HG03103 (cell line): ENCODE results near the gene KCNQ2.
A peak's percentile ranks its signal among the peaks of the same experiment; 100 is the strongest.
"Not testable (repeated sequence)": the region's sequence is repeated elsewhere in the genome, so short reads cannot be mapped to it uniquely, and the experiment has no call there.

ENCODE experiments used
- ATAC-seq: cut with Tn5 transposase; IDR thresholded peaks from one replicate; pipeline ENCODE4 v1.9.1; 2021; ENCODE audit warnings: low read depth; ENCODE audit not compliant: unreplicated experiment

Gene KCNQ2

DNA sequence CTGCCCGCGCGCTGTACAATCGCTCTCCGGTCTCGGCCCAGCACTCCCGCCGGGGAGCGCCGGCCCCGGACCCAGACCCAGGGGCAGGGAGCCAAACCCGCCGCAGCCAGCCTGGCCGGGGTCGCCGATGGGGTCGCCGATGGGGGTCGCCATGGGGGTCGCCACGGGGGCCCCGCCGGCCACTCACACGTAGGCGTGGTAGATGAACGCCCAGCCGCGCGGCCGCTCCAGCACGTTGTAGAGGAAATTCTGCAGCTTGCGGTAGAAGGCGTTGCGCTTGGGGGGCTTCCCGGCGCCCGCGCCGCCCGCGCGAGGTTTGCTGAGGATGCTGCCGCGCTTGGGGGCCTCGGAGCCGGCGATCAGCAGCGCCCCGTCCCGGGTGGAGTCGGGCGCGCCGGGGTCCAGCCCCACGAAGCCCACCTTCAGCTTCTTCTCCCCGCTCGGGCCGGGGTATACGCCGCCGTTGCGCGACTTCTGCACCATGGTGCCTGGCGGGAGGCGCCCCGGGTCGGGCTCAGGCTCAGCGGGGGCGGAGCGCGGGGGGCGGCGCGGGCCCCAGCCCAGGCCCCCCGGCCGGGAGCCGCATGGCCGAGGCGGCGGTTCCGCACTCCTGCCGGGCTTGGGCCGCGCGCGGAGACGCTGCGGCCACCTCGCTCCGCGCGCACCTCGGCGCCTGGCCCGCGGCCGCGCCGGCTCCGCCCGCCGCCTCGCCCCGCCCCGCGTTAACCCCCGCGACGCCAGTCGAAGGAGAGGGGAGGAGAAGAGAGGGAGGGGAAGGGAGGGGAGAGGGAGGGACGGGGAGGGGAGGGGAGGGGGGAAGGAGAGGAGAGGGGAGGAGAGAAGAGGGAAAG lies at the start of gene KCNQ2:
KCNQ2 (minus strand) TSS at position 675 of the 851 bp plus-strand sequence; CDS start at position 483, 192 bp downstream.
- no peak for ATAC-seq

DNA sequence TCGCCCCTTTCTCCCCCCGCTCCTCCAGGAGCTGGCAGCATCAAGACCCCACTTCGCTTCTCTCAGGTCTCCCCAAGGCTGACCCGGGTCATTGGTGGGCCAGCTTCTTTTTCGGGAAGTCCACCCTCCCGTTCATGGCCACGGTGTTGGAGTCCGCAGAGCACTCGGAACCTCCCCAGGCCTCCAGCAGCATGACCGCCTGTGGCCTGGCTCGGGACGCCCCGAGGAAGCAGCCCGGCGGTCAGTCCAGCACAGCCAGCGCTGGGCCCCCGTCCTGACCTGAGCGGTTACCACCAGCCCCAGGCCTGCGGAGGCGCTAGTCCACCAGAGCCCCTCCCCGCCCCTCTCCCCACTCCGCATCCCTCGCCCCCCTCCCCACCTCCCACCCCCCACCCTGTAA lies 49.1 kb upstream of the KCNQ2 start:
- ATAC-seq = no peak

DNA sequence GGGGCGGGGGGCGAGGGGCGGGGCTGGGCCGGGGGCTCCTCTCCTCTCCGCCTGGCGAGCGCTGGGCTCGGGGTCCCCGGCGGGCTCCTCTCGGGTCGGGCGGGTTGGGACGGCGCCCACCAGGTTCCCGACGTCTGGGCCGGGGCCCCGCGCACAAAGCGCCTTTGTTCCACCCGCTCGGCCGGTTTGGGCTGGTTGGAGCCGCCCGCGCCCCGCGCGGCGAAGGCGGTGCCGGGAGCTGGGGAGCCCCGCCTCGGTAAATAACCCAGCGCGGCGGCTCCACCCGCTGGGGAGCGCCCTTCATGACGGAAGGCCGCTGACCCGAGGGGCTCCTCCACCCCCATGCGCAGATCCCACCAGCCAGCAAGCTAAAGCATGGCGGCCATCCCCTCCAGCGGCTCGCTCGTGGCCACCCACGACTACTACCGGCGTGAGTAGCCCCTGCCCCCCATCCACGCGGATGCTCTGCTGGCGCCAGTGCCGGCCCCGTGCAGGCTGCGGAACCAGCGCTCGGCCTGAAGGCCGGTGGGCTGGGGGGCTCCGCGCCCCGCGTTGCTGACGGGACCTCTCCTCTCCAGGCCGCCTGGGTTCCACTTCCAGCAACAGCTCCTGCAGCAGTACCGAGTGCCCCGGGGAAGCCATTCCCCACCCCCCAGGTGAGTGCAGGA lies 48.6 kb upstream of the KCNQ2 start:
- ATAC-seq = peak; percentile 37

DNA sequence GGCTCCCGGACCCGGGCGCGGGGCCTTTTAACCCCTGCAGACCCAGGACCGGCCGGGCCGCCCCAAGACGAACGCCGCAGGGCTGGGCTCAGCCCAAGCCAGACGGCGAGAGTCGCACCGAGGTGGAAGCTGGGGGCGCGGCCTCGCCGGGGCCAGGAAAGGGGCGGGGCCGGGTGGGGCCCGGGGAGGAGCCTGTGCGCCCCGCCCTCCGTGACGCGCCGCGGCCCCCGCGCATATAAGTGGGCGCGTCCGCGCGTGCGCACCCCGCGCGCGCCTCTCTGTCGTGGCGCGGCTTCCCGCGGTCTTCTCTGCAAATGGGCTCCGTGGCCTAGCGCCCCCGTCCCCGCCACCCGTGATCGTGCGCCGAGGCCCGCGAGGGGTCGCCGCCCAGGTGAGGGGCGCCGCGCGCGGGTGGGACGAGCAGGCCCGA lies 48.1 kb upstream of the KCNQ2 start, which contains the start of gene PPDPF:
PPDPF (plus strand) TSS at position 262 of the 430 bp plus-strand sequence. CDS start 544 bp downstream, outside the sequence.
- peak; percentile 54 for ATAC-seq

DNA sequence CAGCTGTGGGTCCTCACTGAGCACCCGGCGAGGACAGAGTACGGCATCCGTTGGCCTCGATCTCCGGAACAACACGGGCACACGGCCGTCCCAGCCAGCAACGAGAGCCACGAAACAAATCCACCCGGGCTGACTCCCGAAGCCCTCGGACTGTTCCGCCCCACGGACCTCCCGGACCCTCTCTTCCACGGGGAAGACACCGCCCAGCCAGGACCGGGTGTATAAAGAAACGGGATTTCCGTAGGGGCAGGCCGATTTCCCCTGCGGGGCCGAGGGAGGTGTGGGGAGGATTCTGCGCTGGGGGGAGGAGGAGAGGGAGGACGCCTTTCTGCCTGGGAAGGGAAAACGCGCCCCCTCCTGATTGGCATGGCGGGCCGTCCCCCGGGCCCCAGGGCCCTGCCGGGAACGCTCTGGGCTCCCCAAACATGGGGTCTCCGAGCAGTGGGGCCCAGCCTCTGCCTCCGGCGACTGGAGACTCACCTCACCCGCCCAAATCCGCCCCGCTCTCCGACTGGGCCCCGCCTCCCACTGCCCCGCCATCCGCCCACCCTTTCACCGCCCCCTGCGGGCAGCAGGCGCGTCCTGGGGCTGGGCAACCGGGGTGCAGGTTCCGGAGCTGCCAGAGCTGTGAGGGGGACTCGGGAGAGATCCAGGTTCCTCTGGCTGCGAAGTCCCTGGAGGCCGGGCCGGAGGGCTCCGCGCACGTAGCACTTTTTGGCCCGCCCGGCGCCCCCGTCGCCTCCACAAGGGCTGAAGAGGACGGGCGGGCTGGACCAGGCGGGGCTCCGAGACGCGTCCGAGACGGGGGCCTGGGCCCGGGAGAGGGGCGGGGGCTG lies 47.4 kb upstream of the KCNQ2 start:
- ATAC-seq = peak; percentile 35

DNA sequence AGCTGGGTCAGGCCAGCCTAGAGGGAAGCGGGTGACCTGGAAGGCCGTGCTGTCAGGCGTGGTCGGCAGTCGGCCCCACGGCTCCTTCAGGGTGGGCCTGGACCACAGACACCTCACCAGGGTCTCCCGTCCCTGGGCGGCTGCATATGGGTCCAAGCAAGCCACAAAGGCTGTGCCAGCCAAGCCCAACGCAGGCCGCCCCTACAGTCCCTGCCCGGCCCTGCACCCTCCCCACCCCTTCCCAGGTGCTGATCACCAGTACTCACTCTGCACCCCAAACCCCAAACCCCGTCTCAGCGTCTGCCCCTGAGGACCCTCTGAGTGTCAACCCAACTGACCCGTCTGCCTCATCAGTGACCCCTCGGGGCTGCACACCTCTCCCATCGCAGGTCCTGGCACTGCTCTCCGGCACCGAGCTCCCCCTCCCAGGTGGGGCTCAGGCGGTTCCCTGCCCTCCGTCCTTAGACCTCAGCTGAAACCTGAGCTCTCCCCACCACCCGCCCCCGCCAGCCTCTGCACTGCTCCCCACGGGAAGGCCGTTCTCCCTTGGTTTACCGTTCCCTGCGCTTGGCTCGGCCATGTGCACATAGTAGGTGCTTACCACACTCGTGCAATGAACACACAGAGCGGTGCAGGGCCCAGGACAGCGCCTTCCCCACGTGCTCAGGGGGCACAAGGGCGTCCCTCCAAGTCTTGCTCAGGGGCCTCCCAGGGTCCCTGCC lies 46.7 kb upstream of the KCNQ2 start:
- no peak for ATAC-seq

DNA sequence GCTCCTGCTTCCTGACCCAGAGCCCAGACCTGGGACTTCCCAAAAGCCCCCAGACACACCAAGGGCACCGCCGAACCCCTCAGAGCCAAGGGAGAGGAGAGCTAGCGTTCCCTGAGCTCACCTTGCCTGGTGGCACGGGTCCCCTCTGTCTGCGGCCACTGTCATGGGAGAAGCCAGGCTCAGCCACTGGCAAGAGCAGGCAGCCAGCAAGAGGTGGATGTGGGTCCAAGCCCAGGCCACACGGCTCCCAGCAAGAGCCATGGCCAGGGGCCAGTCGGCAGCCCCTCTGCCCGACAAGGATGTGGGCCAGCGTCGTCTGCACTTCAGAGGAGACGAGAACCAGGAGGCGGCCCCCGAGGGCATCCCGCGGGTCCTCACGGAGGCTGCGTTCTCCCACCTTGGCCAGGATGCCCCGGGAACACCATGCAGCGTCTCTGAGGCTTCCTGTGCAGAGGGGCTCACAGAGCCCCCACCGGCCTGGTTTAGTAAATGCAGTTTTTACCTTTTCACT lies 46.0 kb upstream of the KCNQ2 start:
- no peak for ATAC-seq

DNA sequence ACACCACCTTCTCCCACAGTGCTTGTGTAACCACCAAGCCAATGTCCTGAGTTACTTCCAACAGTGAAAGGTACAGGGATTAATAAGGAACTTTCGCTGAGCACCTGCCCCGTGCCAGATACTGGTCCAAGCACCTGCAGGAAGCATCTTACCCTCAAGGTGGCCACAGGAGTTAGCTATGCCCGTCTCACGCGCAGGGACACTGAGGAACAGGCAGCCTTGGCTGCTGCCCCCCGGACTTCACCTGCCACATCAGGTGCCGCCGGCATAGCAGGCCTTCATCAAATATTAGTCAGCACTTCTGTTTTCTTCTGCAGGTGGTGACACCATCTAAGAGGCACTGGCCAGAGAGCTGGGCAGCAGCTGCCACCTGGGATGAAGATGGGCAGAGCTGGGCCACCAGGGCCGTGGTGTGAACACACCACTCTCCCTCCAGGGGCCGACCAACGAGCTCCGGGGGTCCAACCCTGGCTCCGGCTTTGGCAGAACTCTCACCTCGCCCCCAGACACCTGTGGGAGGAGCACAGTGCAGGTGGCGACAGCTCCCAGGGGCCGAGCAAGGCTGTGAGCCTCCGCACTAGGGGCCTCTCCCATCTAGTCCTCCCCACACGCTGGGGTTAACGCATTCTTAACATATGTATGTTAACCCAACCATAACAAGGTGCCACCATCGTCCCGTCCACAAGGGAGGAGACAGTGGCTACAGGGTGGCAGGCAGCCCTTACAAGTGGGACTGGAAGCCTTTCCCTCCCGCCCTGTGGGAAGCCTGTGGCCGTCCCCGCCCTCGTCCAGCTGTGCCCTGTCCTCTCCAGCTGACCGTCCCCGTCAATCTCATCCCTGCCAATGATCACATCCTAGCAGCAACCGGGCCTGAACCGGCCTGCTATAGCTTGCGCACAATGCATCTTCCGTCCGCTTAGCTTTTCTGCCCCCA lies 45.2 kb upstream of the KCNQ2 start:
- ATAC-seq = no peak

DNA sequence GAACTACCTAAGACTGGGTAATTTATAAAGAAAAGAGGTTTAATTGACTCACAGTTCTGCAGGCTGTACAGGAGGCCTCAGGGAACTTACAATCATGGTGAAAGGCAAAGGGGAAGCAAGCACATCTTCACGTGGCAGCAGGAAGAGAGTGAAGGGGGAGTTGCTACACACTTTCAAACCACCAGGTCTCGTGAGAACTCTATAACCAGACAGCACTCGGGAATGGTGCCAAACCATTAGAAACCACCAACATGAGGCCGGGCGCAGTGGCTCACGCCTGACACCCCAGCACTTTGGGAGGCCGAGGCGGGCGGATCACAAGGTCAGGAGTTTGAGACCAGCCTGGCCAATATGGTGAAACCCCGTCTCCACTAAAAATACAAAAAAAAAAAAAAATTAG lies 42.1 kb upstream of the KCNQ2 start:
- not testable (repeated sequence) for ATAC-seq

DNA sequence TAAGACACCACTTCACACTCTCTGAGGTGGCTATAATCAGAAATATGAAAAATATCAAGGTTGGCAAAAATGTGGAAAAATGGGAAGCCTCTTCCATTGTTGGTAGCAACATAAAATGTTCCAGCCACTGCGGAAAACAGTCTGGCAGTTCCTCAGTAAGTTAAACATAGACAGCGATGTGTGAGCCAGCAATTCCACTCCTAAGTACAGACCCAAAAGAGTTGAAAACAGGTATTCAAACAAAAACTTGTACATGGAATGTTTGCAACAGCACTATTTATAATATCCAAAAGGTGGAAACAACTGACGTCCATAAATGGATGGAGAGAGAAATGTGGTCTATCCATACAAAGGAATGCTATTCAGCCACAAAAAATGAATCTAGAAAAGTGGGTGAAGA lies 40.8 kb upstream of the KCNQ2 start:
- no peak for ATAC-seq

DNA sequence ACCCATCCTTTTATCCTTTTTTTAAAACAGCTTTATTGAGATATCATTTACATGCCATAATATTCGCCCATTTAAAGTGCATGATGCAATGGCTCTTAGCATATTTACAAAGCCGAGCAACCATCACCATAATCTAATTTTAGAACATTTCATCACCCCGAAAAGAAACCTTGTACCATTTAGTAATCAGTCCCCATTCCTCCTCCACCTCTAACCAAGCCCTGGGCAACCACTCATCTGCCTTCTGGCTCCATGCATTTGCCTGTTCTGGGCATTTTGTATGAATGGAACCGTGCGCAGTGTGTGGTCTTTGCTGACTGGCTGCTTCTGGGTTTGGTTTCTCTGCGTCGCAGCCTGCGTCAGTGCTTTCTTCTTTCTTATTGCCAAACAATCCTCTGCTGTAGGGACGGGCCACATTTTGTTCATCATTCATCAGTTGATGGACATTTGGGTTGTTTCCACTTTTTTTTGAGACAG lies 36.7 kb upstream of the KCNQ2 start:
- ATAC-seq = no peak

DNA sequence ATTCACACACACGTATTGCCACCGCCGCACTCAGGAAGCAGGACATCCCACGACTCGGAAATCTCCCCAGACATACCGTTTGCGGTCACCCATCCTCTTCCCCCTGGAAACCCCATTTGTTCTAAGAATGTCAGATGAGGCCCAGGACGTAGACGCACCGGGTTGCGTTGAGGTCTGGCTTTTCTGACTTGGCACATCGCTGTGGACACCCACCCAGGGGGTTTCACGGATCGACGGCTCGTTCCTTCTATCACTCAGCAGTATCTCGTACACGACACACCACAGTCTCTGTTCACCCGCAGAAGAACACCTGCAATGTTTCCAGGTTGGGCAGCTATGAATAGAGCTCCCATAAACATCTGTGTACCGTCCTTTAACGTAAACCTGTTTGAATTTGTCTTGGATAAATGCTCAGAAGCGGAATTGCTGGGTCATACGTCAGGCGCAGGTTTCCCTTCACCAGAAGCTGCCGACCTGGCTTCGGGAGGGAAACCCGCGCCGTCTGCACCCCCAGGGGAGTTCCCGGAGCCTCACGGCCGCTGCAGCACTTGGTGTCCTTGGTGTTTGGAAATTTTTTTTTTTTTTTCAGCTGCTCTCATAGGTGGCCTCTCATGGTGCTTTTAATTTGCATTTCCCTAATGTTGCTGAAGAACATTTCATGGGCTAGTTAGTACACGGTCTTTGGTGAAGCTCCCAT lies 35.8 kb upstream of the KCNQ2 start:
- no peak for ATAC-seq

DNA sequence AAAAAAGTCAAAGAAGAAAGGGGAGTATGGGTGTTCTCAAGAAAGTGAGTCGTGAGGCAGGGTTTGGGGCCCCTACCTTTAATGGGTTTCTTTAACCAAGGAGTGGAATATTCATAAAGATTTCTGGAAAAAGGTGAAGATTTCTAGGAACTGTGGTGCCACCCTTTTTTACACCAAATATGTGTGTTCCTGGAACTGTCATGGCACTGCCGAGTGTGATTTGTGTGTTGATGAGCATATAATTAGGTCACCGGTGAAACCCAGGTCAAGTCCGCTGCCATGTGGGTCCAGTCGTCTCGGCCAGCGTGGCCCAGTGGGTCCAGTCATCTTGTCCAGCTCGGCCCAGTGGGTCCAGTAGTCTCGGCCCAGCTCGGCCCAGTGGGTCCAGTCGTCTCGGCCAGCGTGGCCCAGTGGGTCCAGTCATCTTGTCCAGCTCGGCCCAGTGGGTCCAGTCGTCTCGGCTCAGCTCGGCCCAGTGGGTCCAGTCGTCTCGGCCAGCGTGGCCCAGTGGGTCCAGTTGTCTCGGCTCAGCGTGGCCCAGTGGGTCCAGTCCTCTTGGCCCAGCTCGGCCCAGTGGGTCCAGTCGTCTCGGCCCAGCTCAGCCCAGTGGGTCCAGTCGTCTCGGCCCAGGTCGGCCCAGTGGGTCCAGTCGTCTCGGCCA lies 34.8 kb upstream of the KCNQ2 start:
- no peak for ATAC-seq

DNA sequence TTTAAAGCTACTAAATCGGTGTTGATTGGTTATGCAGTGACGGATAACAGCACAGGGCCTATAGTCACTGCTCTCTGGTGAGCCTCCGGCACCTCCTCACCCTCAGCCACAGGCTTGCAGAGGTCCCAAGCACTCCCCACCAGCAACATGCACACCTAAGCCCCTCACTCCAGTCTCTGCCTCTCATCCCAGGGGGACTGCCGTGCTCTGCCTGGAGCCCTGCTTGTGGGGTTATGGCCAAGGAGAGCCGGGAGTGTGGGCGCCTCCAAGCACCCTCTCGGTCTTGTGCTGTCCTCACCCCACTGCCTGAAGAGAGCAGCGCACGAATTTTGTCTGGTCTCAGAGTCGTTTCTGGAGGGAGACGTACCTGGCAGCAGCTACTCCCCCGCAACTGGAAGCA lies 33.3 kb upstream of the KCNQ2 start:
- ATAC-seq = no peak

DNA sequence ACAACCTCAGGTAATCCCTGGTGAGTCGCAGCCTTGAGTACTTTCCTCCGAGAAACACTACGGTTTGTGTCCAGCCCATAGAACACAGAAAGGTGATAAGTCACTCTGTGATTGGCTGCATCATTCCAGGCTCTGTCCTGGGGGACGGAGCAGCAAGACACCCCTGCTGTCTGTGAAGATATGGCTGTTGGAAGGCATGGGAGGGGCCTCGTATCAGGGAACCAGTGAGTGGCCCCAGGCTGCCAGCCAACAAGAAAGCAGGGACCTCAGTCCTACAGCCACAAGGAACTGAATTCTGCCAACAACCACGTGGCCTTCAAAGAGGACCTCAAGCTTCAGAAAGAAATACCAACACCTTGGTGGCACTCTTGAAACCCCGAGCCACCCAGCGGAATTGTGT lies 32.8 kb upstream of the KCNQ2 start:
- no peak for ATAC-seq

DNA sequence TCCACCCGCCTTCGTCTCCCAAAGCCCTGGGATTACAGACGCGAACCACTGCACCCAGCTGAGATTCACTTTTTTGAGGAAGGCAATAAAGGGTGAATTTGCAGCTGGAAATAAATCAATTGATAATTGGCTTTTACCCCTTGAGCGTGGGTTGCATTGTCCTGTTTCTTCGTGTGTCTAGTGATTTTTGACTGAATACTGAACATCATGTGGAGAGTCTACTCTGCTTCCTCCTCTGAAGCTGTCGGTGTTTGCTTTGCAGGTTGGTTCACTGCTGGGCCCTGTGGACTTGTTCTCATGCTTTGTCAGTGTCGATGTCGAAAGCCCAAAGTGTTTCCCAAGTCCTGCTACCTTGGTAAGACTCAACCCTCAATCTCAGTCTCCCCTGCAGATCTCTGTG lies 32.2 kb upstream of the KCNQ2 start:
- no peak for ATAC-seq

DNA sequence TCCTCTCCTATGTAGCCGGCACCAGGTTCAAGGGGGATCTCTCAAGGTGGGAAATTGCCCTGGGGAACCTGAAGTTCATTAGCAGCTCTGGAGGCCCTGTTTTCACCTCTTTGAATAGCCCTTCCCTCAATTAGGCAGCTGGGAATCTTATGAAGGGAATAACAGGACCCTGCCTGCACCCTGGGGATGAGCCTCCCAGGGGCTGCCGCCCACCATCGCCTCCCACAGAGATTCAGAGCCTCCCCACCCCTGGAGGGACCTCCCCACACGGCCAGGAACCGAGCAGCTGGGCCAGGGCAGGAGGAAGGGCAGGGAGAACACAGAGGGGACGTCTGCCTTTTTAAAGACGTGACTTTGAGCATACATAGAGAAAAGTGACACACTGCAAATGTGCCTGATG lies 31.1 kb upstream of the KCNQ2 start:
- ATAC-seq = no peak

DNA sequence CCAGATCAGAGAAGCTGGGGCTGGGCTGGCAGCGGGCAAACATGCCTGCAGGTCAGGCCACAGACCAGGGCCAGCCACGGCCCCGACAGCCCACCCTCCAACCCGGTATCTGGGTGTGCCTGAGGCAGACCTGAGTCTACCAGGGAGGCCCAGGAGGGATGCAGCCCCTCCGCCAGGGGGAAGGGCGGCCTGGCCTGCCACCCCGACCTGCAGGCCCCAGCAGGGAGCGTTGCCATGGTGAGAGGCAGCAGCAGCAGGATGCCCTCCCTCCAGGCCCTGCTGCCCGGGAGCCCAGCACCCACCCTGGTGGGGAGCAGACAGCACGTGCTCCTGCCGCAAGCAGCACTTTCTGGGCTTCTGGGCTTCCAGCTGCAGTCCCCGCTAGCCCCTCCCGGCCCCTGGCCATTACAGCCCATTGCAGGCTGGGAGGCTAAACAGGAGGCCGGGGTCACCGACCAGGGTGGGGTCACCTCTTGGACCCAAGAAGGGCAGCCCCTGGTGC lies 30.3 kb upstream of the KCNQ2 start:
- no peak for ATAC-seq
